Middle frontal gyrus (tissue), 1 donor: ENCODE measurements around the gene SEMA6A.

Source experiments
- DNase-seq: peaks from one replicate; pipeline ENCODE4 v3.0.0-alpha.2; 2015; ENCODE audit warnings: low spot score; ENCODE audit errors: extremely low spot score

Gene SEMA6A

DNA sequence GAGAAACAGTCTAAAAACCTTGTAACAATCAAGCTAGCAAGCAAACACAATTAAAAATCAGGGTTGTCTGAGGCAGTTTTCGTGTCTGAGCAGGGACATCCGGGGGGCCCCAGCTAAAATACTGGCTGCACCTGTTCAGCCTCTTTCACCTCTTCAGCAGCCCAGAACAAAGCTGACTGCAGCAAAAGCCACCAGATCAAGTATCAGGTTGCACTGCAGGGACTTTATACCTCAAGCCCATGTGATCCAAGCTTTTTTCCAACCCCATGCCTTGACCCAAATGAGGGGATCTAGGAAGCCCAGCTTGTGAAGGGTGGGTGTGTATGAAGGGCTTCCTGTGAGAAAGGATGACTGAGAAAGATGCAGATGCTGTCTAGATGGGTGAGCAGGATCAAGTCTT, 133.4 kb downstream of the SEMA6A start:
- no peak for DNase-seq

- no peak for DNase-seq
Observed at GRCh38 chr5:116440457-116441001, 134.1 kb downstream of the SEMA6A start.

GRCh38 chr5:116439905-116440304, 134.7 kb downstream of the SEMA6A start:
- no peak for DNase-seq

DNA sequence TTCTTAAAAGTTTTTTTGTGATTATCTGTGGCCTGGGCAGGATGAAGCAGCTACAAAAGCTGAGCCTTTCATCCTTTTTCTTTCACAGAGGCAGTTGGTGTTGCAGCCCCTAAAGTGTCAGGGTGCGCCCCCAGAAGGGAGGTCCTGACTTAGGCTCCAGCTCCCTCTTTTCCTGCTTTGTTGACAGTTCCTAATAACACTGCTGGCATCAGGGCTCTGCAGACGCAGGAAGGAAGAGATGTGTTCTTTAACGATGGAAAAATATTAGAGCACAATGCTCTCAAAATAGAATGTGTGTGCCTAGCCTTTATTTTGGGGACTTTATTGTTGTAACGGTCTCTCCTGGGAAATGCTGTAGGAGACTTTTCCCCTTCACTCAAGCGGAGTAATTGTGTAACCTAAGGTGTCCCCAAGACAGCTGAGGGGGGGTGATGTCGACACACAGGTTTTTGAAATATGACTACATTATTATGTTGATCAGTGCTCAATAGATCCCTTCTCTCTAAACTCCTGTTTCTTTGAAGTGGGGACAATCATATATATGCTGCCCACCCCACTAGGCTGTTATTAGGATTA, 135.6 kb downstream of the SEMA6A start:
- DNase-seq = no peak

GRCh38 chr5:116437922-116438578, 136.6 kb downstream of the SEMA6A start:
- DNase-seq = no peak

- DNase-seq = no peak
Observed at GRCh38 chr5:116437351-116437705, 137.3 kb downstream of the SEMA6A start.

GRCh38 chr5:116436674-116437350, 137.8 kb downstream of the SEMA6A start:
- no peak for DNase-seq

DNA sequence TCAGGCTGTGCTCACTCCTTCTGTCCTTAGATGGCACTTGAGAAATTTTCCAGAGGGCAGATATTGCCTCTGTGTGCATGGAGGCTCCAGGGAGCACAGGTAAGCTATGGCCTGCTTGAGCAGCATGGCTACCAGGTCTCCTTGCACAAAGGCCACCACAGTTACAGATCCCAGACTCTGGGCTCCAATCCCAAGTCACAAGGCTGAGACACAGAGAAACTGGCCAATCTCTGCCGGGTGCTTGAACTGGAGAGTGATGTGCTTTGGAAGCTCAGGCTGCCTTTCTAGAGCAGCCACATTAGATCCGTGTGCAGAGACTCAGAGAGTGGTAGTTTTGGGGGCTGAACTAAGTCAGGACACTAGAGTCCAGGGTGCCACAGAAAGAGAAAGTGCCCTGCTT, 145.7 kb downstream of the SEMA6A start:
- DNase-seq = no peak

DNA sequence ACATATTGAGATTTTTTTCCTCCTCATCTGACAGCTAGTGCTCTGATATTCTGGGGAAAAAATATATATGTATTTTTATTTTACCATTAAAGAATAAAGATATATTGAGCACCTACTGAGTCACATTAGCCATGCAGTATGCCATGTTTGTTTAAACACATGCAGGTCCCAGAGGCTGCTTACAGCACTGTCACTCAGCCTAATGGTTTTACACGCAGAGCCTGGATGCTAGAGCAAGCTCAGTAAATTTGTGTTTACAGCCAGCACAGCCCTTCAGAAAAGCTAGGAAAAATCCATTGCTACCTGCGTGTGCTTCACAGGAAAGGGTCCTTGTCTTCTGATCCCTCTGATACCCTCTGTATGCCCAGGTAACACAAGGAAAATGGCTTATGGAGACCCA, 146.2 kb downstream of the SEMA6A start:
- no peak for DNase-seq

DNA sequence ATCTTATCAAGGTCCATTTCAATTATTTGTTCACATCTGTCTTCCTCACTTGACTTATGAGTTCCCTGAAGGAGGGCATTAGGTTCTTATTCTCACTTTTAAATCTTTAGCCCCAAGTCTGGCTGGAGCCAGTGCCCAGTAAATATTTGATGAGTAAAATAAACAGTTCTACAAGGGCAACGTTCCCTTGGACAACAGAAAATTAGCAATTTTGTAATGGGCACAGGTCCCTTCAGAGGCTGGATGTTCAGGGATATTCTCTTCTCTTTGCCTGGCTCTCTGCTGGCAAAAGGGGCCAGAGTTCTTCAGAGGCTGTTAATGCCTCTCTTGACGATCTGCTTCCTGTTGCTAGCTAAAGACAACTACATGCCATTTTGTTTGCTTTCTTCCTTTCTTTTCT, 149.7 kb downstream of the SEMA6A start:
- no peak for DNase-seq

DNA sequence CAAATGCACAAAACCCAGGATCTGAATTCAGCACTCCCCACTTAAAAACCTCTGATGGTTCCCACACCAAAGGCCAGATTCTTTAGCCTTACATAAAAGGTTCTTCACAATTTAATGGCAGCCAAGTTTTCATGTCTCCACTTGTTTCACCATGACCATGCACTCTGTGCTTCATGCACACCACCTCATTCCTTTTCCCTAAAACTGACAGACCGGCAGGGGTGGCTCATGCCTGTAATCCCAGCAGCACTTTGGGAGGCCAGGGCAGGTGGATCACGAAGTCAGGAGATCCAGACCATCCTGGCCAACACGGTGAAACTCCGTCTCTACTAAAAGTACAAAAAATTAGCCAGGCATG, 150.4 kb downstream of the SEMA6A start:
- no peak for DNase-seq

DNA sequence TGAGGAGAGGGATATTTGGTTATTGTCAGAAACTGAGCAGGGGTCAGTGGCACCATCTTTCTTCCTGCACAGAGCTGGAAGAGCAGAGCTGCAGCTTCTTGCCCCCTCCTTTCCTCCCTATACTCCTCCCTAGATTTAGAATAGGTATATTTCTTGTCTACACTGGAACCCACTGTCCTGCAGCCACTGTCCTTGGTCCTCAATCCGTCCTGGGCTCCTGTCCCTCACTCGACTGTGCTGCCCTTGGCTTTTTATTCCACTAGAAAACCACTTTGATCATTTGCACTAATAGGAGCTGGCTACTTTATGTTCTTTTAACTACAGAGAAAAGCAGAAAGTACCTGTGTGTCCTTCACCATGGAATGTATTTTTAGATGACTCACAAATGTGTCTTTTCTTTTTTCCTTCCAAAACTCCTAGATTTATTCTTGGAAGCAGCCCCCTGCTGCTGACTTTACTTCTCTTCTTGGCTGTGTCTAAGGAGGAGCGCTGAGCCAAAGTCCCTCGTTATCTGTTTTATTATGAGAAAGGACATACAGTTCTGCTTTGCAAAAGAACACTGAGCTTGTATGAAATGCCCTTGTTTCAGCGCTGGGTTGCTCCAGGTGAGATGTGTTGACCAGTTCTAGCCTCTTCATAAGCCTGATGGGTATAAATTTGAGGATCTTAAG, 150.9 kb downstream of the SEMA6A start:
- no peak for DNase-seq

GRCh38 chr5:116423141-116423540, 151.5 kb downstream of the SEMA6A start:
- no peak for DNase-seq

- no peak for DNase-seq
Observed at GRCh38 chr5:116421080-116421629, 153.5 kb downstream of the SEMA6A start.

DNA sequence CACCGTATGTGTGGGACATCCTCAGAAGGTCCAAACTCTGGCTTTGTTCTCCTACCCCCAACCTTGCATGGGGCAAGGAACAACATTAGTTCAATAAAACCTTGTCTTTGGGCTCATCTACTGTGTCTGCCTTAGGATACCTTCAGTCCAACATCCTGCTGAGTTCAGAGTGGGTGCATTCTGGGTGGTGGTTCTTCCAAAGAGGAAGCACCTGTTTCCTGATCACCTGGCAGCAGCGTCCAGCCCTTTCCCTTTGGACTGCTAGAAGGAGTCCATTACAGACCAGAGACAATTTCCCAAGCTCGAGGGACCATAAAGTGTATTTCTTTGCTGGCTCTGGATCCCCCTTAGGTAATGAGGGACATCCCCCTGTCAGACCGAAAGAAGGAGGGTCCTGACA, 154.1 kb downstream of the SEMA6A start:
- DNase-seq = no peak

DNA sequence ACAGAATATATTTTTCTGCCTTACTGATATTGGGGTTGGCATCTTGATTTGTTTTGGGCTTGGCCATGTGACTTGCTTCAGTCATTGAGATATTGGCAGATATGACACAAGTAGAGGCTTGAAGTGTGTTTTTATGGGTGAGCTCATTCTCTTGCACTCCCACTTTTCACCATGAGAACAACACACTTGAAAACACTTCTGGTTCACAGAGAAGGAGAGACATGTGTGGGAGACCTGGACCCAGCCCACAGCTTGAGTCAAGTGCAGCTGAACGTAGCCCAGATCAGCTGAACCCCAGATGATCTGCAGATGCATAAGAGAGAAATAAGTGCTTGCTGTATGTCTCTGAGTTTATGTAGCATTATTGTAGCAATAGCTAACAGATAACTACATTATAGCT, 155.4 kb downstream of the SEMA6A start:
- DNase-seq = no peak

DNA sequence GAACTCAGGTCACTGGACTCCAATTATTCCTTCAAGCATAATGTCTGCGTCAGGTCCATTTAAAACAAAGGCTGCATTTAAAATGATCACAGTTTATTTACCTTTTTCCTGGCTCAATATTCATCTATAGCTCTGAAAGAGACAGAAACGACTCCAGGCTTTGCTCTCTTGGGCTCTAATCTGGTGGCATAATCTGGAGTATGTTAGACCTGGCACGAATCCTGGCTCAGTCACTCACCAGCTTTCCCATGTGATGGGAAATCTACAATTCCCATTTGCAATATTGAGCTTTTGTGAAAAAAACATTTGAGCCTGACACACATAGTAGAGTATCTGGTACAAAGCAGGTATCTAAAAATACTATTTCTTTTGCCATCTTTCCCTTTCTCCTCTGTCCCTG, 155.8 kb downstream of the SEMA6A start:
- DNase-seq = no peak

DNA sequence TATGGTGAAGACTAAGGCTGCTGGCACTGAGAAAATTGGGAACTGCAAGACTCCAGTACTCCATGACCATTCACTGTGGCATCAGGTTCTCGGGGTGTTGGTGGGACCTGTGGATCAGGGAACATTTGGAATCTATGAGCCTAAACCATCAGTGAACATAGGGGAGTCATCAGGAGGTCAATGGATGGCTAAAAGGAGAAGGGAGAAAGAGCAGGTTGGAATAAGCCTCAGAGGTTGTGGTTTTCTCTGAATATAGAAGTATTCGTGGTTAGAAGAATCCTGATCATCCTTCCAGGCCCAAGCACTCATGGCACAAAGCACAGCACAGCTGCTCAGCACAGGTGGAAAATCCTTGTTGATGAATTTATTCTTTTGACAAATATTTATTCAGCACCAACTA, 156.6 kb downstream of the SEMA6A start:
- DNase-seq = no peak

- DNase-seq = no peak
Observed at GRCh38 chr5:116415989-116416388, 158.6 kb downstream of the SEMA6A start.

GRCh38 chr5:116415182-116415581, 159.4 kb downstream of the SEMA6A start:
- no peak for DNase-seq

- DNase-seq = no peak
Observed at GRCh38 chr5:116411101-116411571, 163.5 kb downstream of the SEMA6A start.
